Middle frontal gyrus (tissue), 1 donor: ENCODE measurements around the gene RSRP1.

Experiments
- DNase-seq: peaks from one replicate; pipeline ENCODE4 v3.0.0-alpha.2; 2015; ENCODE audit warnings: low spot score; ENCODE audit errors: extremely low spot score

RSRP1 gene

GRCh38 chr1:25194054-25194453, 53.2 kb downstream of the RSRP1 start:
- no peak for DNase-seq

GRCh38 chr1:25193229-25193628, 54.0 kb downstream of the RSRP1 start:
- no peak for DNase-seq
